Lower leg skin (tissue), 3 donors: ENCODE data around the gene NXT2.

Experiments
- POLR2A ChIP-seq, 2 donors: fragments of 450-650 bp; IDR thresholded peaks; one replicate each; pipeline ENCODE4 v1.6.1; 2016 to 2017; ENCODE audit warnings: antibody characterized with exemption in 2 of 2, mild to moderate bottlenecking in 1 of 2, moderate library complexity in 1 of 2
- TF ChIP-seq, protein P1 (sequence below), 3 donors: fragments of 450-650 bp; IDR thresholded peaks; one replicate each; pipeline ENCODE4 v1.5.1; 2016; ENCODE audit warnings: antibody characterized with exemption in 3 of 3, mild to moderate bottlenecking in 3 of 3, moderate library complexity in 2 of 3

GRCh38 chrX:109489174-109489573 is 47.5 kb upstream of the NXT2 start:
- TF ChIP-seq, protein P1, sequence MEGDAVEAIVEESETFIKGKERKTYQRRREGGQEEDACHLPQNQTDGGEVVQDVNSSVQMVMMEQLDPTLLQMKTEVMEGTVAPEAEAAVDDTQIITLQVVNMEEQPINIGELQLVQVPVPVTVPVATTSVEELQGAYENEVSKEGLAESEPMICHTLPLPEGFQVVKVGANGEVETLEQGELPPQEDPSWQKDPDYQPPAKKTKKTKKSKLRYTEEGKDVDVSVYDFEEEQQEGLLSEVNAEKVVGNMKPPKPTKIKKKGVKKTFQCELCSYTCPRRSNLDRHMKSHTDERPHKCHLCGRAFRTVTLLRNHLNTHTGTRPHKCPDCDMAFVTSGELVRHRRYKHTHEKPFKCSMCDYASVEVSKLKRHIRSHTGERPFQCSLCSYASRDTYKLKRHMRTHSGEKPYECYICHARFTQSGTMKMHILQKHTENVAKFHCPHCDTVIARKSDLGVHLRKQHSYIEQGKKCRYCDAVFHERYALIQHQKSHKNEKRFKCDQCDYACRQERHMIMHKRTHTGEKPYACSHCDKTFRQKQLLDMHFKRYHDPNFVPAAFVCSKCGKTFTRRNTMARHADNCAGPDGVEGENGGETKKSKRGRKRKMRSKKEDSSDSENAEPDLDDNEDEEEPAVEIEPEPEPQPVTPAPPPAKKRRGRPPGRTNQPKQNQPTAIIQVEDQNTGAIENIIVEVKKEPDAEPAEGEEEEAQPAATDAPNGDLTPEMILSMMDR (IDR thresholded peaks at IDR 0.05): no peak
- no peak for TF ChIP-seq POLR2A (IDR thresholded peaks at IDR 0.05)
